ENCODE results near the gene ZFC3H1.
A peak's percentile ranks its signal among the peaks of the same experiment; 100 is the strongest.
"Not testable (repeated sequence)": the region's sequence is repeated elsewhere in the genome, so short reads cannot be mapped to it uniquely, and the experiment has no call there.

Gene ZFC3H1, protein sequence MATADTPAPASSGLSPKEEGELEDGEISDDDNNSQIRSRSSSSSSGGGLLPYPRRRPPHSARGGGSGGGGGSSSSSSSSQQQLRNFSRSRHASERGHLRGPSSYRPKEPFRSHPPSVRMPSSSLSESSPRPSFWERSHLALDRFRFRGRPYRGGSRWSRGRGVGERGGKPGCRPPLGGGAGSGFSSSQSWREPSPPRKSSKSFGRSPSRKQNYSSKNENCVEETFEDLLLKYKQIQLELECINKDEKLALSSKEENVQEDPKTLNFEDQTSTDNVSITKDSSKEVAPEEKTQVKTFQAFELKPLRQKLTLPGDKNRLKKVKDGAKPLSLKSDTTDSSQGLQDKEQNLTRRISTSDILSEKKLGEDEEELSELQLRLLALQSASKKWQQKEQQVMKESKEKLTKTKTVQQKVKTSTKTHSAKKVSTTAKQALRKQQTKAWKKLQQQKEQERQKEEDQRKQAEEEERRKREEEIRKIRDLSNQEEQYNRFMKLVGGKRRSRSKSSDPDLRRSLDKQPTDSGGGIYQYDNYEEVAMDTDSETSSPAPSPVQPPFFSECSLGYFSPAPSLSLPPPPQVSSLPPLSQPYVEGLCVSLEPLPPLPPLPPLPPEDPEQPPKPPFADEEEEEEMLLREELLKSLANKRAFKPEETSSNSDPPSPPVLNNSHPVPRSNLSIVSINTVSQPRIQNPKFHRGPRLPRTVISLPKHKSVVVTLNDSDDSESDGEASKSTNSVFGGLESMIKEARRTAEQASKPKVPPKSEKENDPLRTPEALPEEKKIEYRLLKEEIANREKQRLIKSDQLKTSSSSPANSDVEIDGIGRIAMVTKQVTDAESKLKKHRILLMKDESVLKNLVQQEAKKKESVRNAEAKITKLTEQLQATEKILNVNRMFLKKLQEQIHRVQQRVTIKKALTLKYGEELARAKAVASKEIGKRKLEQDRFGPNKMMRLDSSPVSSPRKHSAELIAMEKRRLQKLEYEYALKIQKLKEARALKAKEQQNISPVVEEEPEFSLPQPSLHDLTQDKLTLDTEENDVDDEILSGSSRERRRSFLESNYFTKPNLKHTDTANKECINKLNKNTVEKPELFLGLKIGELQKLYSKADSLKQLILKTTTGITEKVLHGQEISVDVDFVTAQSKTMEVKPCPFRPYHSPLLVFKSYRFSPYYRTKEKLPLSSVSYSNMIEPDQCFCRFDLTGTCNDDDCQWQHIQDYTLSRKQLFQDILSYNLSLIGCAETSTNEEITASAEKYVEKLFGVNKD (N-terminal part only)

DNA sequence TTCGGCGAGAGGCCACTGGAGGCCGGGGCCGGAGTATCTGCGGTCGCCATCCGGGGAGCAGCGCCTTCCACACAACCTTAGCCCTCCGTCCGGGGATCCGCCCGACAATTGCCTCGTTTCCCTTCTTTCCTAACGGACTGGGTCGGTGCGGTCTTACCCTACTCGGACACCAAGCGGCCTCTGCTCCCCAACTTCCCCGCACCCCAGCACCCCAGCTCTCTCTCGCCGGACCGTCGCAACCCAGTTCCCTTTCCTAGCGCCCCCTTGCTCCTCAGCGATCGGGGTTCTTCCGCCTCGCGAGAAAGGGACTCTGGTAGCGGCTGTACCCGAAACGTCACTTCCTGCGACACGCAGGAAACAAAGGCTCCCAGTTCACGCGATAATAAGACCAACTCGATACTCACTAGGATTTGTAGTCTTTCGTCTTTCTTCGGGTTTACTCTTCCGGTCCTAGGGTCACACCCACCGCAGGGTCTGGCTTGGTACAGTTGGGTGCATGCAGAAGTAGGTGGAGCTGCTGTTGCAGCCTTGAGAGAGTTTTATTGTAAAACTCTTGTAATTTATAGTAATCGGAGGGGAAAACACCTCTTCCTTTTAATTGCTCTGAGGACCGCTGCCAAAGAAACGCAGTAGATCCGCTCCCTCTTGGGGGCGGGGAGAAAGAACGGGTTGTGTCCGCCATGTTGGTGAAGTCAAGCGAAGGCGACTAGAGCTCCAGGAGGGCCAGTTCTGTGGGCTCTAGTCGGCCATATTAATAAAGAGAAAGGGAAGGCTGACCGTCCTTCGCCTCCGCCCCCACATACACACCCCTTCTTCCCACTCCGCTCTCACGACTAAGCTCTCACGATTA, at the start of gene ZFC3H1, which contains the start of gene THAP2:
Gene ZFC3H1 (minus strand): TSS at position 288 of the 850 bp plus-strand sequence. CDS start 238 bp downstream, at position 50.
Gene THAP2 (plus strand): TSS at position 741 of the 850 bp plus-strand sequence. CDS start 209 bp downstream, outside the sequence.
- DNase-seq = peak; percentile 92

DNA sequence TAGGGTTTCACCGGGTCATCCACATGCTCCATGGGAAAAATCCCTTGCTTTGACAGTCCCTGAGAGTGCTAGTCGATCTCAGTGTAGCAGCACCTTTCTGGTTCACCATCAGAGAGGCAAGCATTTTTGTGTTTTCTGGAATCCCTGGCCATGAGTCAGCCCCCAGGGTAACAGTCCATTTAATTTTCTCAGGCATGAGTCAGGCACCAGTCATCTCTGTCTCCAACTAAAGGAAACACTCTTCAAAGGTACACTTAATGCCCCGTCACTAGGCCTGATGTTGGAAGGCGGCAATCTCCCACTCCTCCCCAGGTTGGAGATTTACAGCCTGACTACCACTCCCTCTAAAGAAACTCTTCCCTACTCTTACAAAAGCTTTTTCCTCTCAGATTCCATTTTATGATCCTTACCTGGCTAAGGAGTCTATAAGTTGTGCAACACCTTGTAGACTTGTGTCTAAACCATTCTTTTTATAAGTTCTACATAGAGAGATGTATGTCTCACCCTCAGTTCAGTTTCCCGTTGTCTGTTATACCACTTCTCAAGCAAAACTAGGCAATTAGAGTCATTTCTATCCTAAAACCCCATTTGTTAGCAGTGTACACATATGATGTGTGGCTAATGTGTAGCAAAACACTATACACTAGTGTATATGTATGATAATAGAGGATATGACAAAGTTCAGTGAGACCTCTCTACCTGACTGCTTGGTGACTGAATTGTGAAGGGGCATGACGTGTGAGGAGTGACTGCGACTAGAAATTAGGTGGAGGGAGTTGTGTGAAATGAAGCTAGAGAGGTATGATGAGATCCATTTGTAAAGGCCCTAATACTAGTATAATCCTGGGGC, 46.9 kb upstream of the ZFC3H1 start:
- DNase-seq = no peak

DNA sequence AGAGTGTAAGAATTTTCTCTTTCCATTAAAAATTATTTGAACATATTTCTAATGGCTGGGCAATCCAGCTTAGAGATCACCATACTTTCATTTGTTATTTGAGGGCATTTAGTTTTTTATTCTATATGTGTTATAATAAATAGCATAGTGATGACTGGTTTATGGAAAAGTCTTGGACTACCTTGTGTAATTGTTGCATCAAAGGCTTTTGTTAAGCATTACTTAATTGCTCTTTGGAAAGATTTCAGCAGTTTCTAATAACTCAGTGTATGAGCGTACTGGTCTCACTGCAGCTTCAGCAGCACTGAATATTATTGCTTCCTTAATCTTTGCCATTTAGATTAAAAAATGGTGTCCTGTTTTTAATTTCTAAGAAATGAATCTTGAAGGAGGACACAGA, 45.0 kb upstream of the ZFC3H1 start:
- DNase-seq = no peak

DNA sequence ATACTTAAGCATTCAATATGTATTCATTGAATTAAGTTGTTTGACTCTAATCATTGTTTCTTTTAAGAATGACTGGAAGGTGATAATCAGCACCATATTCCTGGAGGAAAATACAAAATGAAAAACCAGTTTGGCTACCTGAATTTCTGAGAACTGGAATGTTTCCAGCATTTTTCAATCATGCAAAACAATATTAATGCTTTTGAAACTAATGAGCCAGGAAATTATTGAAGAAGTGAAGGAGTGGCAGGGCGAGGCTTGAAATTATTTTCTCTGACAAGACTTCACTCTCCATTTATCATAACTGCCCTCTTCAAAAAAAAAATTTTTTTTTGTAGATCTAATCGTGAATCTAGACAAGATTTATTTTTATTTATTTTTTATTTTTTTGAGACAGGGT, 41.3 kb upstream of the ZFC3H1 start:
- no peak for DNase-seq

DNA sequence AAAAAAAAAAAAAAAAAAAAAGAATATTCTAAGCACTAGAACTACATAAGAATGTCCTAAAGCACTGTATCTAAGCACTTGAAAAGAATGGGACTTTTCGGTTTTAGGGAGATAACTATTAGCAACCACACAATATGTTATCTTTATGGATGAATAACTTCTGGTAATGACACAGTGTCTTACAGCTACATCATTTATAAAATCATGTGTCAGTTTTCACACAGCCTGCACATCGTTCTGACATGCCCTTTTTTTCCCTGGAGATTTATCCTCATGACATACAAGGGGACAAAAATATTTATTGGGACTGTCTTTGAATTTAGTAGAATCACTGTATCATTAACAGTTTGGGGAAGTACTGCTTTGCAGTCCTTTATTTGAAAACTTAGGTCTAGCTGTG, 39.6 kb upstream of the ZFC3H1 start:
- no peak for DNase-seq

DNA sequence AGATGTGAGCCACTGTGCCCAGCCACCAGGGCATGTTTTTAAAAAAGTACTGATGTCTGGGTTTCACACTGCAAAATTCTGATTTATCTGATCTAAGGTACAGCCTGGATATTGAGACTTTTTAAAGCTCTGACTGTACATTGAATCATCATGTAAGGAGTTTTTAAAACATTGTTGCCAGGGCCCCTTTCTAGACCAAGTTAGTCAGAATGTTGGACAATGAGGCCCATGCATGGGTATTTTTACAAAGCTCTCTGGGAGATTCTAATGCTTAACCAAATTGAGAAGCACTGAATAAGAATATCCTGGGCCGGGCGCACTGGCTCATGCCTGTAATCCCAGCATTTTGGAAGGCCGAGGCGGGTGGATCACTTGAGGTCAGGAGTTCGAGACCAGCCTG, 38.9 kb upstream of the ZFC3H1 start:
- no peak for DNase-seq

DNA sequence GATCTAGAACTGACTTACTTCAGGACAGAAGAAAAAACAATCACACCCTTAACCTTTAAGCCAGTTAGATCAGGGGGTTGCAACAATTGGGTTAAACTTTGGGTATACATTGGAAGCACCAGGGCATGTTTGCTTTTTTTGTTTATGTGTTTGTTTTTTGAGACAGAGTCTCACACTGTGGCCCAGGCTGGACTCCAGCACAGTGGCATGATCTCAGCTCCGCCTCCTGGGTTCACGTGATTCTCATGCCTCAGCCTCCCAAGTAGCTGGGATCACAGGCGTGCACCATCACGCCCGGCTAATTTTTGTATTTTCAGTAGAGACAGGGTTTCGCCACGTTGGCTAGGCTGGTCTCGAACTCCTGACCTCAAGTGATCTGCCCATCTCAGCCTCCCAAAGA, 38.5 kb upstream of the ZFC3H1 start:
- DNase-seq = not testable (repeated sequence)

DNA sequence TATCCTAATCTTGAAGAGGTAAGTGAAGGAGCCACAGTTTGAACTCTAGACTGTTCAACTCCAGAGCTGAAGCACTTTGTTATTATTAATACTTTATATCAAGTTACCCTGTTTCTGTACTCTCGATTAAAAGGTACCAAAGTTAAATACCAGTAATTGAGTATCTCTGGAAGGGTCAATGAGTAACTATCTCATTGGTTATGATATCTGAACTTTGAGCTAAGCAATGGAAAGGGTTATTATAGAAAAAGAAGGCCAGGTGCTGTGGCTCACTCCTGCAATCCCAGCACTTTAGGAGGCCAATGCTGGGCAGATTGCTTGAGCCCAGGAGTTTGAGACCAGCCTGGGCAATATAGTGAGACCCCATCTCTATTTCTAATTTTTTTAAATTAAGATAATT, 32.1 kb upstream of the ZFC3H1 start:
- DNase-seq = no peak

DNA sequence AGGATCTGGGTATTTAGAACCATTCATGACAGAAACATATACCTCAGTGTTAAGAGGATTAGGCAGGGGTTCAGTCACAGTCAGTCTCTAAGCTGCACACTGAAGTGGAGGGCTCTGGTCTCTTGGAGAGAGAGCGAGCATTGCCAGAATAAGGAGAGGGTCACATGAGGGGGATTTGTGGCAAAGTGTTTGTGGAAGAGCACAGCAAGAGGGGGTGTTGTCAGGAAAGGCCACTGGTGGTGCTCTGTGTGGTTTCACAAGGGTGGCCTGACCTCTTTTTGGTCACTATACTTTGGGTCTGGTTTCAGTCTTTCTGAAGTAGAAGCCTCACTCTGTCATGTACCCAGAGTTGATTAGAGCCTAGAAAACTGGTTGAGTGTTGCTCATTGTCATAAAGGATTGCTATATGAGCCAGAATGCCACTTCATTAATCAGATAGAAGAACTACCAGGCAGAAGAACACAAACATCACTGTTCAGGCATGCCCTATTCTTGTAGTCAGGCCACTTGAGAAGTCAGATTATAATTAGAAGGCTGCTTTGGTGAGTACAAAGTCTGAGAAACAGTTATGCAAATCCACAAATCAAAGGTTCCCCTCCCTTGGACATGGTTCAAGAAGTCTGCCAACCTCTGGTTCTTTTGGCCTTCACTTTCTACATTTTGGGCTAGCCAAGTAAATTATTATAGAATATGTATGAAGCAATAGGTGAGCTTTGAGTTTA, 30.6 kb upstream of the ZFC3H1 start:
- no peak for DNase-seq

DNA sequence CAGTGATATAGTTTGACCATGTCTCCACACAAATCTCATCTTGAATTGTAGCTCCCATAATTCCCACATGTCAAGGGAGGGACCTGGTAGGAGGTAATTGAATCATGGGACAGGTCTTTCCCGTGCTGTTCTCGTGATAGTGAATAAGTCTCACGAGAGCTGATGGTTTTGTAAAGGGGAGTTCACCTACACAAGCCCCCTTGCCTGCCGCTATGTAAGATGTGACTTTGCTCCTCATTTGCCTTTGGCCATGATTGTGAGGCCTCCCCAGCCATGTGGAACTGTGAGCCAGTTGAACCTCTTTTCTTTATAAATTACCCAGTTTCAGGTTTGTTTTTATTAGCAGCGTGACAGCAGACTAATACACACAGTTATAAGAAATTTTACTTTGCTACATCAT, 30.0 kb upstream of the ZFC3H1 start:
- not testable (repeated sequence) for DNase-seq

DNA sequence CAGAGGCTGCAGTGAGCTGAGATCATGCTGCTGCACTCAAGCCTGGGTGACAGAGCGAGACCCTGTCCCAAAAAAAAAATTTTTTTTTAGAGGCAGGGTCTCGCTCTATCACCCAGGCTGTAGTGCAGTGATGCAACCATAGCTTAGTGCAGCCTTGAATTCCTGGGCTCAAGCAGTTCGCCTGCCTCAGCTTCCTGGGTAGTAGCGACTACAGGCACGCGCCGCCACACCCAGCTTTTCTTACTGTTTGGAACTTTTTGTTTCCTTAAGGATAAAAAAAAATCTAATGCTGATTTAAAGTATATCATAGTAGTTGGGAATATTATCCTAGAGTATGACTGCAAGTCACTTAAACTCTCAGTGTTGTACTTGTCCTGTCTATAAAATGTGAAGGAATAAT, 29.5 kb upstream of the ZFC3H1 start:
- no peak for DNase-seq

DNA sequence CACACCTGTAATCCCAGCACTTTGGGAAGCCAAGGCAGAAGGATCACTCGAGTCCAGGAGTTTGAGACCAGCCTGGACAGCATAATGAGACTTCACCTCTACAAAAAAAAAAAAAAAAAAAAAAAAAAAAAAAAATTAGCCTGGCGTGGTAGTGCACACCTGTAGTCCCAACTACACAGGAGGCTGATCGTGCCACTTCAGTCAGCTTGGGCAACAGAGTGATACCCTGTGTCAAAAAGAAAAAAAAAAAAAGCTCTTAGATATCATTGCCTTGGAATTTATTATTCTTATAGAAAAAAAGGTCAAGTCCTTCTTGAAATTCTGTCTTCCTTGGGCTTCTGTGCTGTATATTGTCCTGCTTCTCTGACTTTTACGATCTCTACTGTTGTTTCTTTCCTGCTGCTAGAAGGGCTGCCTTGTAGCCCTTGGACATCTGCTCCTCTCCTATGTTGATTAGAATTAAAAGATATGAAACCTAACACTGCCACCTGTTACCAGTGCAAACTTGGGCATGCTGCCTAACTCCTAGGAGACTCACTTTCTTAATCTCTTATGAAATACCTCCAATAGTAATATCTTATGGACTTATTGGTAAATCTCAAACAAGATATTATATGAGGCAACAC, 28.0 kb upstream of the ZFC3H1 start:
- no peak for DNase-seq

DNA sequence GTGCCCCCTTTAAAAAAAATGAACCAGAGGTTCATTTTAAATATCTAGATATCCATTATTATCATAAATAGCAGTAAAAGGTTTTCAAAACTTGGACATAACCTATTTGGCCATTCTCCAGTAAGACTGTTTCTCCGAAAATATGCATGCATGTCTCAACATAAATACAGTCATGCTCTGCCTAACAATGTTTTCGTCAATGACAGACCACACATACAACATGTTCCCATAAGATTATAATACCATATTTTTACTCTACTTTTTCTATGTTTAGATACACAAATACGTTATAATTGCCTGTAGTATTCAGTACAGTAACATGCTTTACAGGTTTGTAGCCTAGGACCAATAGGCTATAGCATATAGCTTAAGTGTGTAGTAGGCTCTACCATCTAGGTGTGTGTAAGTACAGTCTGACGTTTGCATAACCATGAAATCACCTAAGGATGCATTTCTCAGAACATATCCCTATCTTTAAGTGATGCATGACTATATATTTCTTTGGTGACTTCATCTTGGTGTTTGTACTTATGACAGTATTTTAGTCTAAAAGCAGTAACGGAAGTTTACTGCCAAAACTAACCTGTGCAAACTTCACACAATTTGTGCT, 25.4 kb upstream of the ZFC3H1 start:
- no peak for DNase-seq

DNA sequence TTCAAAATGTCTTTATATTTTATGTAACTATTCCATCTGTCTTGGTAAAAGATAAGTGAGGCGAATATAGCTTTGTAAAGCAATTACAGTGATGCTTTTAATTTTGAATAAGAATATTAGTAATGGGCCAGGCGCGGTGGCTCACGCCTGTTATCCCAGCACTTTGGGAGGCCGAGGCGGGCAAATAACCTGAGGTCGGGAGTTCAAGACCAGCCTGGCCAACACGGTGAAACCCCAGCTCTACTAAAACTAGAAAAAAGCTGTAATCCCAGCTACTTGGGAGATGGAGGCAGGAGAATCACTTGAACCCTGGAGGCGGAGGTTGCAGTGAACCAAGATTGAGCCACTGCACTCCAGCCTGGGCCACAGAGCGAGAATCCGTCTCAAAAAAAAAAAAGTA, 23.5 kb upstream of the ZFC3H1 start:
- not testable (repeated sequence) for DNase-seq

DNA sequence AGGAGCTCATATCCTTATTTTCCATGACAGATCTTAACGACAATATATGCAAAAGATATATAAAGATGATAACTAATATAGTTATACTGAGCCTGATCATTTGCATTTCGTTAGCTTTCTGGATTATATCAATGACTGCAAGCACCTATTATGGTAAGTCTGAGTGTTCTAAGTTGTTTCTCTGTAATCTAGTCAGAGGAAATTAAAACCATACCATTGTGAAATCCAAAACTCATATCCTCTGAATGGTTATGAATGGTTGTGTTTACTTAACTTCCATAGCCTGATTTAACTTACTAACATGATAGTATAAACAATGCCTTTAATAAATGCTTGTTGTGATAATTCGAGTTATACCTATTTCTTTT, 23.0 kb upstream of the ZFC3H1 start:
- no peak for DNase-seq

DNA sequence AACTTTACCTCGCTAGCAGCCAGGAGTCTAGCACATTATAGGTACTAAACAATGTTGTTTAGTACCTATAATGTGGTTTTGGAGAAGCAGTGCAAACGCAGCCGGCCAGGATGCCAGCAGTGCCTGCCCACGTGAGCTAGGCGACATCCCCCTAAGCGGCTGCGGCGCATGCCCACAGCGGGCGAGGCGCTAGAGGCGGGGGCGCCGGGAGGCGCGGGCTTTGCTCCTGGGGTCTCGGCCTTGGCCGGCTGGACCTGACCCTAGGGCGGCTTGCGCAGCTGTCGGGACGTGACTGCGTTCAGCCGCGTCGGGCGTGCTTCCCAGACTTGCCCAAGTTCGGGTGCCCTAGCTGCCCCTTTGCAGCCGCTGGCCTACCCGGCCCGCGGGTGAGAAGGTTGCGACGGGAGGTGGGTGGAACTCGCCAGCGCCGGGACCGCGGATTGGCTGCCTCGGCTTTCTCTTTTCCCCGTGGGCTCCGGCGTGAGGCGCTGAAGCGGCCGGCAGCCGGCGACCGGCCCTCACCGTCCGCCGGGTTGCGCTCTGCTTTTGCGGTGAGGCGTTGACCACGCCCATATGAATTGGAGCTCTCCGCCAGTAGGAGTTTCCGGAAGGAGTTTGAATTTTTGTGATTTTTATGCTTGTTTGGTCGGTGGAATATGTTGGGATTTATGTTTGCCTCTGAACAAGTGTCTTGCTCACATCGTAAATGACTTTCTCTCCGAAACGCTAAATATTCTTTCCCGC, 22.4 kb upstream of the ZFC3H1 start, which contains the start of gene TMEM19:
Gene TMEM19 (plus strand): TSS at position 169 of the 744 bp plus-strand sequence. CDS start 599 bp downstream, outside the sequence.
- peak; percentile 79 for DNase-seq

DNA sequence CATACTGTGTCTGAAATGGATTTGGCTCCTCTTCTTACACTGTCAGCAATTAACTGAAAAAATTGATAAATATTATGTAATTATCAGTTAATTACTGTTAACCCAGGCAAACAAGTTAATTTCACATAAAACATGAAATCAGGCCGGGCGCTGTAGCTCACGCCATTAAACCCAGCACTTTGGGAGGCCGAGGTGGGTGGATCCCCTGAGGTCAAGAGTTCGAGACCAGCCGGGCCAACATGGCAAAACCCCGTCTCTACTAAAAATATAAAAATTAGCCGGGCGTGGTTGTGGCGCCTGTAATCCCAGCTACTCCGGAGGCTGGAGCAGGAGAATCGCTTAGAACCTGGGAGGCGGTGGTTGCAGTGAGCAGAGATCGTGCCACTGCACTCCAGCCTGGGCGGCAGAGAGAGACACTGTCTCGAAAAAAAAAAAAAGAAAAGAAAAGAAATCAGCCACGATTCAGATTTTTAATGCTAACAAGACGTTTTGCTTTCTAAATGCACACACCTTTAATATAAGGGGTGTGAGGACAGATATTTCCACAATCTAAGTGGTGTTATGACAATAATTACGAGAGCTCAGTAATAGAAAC, 21.8 kb upstream of the ZFC3H1 start:
- no peak for DNase-seq

DNA sequence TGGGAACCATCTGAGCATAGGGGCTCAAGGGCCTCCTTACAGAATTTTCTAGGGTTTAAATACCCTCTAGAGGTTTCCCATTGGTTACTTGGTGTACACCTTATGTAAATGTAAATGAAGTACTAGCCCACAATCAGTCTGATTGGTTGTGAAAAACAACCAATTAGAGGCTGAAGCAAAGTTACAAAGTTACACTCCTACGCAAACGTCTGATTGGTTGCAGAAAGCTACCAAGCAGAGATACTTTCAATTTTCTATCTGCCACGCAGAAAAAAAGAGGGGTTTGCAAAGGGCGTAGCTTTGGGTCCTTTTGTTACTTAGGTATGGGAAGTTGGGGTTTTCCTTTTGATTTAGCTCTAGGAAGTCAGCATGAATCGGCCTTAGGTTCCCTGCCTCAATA, 20.4 kb upstream of the ZFC3H1 start:
- DNase-seq = no peak
